Measurements from ENCODE around the gene TIGD1.

DNA sequence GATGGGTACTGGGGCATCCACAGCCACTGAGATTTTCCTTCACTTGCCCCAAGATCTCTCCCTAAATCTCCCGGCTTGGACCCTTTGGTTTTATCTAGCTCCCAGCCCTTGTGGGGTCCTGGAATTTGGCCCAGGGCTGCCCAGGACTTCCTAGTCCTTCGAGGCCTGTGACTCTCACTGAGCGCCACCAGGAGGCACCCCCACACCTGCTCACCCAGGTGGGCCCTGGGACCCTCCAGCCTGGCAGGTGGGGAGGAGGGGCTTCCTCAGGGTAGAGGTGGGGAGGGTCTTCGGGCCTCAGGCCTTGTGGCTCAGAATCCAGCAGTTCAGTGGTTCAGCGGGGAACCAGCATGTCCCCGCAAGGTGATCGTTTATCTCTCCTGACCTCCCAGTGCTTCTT is 42.1 kb downstream of the TIGD1 start:
- TF ChIP-seq, protein P1, sequence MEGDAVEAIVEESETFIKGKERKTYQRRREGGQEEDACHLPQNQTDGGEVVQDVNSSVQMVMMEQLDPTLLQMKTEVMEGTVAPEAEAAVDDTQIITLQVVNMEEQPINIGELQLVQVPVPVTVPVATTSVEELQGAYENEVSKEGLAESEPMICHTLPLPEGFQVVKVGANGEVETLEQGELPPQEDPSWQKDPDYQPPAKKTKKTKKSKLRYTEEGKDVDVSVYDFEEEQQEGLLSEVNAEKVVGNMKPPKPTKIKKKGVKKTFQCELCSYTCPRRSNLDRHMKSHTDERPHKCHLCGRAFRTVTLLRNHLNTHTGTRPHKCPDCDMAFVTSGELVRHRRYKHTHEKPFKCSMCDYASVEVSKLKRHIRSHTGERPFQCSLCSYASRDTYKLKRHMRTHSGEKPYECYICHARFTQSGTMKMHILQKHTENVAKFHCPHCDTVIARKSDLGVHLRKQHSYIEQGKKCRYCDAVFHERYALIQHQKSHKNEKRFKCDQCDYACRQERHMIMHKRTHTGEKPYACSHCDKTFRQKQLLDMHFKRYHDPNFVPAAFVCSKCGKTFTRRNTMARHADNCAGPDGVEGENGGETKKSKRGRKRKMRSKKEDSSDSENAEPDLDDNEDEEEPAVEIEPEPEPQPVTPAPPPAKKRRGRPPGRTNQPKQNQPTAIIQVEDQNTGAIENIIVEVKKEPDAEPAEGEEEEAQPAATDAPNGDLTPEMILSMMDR (IDR thresholded peaks at IDR 0.05), result no peak
- no peak for TF ChIP-seq POLR2AphosphoS5 (IDR thresholded peaks at IDR 0.05)
